HG02938 (cell line): ENCODE results near the gene LGI1.
"Not testable (repeated sequence)": the region's sequence is repeated elsewhere in the genome, so short reads cannot be mapped to it uniquely, and the experiment has no call there.

ENCODE experiments used
- ATAC-seq: cut with Tn5 transposase; IDR thresholded peaks from one replicate; pipeline ENCODE4 v1.9.1; 2021; ENCODE audit warnings: mild to moderate bottlenecking, moderate library complexity; ENCODE audit not compliant: unreplicated experiment

Gene LGI1

DNA sequence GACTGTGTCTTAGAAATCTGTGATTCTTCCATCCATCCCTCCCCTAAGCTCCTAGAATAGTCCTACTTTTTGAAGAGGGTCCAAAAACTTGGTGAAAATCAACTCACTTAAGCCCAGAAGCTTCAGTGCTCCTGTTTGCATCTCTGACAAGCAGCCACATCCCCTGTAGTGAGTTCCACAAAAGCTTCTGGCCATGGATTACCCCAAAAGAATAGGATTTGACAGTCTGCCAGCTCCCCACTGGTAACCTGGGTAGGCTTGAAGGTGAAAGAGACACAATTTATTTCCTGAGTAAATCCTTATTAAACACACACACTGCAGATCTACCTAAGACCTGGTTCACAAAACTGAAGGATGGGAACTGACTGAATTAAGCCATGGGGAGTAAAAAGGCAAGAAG is 46.5 kb downstream of the LGI1 start:
- no peak for ATAC-seq

DNA sequence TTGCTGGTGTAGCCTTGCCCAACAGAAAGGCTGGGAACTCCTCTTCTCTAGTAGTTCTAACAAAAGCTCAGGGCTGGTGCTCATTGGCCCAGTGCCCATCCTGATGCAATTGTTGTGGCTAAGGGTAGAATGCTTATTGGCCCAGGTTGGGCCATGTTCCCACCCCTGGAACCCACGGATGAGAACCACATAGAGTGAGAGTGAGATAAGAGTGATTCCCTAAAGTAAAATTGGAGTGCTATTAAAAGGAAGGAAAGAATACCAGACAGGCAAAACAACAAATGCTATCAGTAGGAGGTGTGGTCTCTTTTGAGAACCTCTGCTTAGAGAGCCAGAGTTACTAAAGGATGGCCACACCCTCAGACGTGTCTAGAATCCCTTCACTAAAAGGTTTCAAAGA is 49.2 kb downstream of the LGI1 start:
- ATAC-seq = no peak

DNA sequence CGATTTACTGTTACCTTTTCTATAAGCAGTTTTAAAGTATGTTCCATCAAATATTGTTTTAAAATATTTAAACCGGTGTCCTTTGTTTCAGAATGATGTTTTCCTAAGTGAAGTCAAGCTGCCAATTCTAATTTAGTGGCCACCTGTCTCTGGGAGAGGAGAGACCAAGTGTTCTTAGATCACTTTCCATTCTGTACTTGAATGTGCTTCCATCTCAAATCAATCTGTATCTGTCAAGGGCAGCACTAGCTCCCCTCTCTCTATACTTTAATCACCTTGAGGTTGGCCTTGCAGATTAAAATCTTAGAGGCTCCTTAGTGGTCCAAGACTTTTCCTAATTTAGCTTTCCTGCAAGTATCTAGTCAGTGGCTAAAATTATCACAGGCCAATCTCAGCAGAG is 49.6 kb downstream of the LGI1 start:
- no peak for ATAC-seq

DNA sequence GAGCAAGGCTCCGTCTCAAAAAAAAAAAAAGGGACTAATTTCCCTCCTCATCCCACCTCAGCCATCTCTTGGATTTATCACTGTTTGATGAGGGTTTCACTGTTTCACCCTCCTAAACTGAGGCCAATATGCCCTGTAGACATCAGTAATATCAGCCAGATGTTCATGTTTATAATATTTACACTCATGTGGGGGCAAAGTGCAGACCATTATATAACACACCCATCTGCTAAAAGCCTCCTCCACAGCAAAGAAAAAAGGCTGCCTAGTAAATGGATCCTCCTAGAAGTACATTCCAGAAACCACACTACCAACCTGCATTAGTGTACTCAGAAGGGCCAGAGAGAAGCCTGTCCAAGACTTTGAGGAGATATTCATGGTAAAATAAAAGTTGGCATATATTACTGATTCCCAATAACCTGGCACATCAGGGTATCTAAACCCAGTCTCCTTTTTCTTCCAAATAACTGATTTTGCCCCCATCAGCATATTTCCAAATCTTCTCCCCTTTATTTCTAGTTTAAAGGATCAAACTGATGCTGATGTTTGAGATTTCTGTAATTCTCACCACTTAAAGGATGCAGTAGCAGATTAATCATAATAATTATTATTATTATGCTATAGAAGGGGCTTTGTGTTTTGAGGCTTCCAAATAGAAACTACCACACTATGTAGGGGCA is 55.1 kb downstream of the LGI1 start:
- no peak for ATAC-seq

DNA sequence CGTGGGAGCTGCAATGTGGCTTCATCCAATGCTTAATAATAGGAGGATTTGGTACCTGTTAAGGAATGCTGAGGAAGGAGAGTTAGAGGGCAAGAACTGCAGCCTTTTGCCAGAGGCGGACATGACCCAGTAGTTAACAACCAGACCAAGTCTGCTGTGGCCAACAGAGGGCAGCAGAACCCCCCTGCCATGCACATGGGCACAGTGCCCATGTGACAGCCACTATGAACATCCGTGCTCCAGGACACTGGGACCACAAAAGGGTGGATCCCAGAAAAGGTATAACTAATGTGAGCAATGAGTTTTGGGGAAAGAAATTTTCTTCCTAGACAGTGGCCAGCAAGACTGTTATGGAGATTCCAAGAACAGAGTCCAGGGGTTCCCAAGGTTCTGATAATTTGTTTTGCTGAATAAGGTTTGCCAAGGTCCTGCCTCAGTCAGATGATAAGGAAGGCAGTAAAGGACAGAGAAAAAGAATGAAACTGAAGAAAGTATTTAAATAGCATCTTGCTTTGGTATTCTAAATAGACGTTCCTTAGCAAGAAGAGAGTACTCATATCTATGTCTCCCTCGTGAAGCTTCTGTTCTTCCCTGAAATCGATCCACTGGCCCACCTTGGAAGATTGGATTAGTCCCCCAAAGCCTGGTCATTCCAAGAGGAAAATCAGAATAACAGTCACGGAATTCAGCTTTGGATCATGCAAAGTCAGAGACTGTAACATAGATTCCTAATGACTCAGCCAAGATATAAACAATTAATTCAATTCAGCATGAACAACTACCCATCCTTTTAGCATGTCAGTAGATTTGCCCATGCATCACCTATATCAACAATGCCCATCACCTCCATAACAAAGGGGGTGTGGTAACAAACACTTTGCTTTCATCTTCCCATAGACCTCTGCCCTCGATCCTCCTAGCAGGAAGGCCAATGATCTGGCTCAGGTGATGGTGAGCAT is 56.0 kb downstream of the LGI1 start:
- no peak for ATAC-seq

DNA sequence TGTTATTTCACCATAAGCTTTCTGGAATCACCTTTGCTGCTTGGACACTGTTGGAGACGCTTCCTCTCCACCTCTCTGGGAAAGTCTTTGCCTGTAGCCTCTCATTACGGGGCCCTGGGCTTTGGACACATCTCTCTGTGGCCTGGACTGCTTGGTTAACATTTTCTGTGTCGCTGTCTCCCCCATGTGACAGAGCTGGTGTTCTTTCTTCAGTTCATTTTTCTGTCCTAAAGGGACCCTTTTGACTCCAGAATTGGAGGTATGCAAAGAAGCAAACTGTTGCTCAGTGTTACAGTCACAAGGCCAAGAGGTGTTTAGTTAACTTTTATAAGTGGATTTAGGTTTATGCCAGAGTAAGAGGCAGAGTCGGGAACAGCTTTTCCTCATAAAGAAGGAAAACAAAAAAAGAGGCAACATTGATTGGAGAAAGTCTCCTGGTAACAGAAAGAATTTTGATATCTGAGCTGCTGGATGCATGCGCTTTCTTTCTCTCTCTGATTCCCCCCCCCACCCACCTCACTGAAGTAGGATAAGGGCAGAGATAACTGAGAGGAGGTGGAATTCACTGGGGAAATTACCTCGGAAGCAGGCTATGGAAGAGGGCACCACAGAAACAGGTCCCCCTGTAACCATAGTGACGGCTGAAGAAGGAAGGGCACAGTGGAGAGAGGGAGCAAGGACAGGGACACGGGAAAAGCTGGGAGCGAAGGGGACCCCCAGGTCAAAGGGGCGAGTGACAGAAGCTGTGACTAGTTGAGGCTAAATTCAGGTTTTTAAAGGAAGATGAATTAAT is 57.8 kb downstream of the LGI1 start:
- ATAC-seq = no peak

DNA sequence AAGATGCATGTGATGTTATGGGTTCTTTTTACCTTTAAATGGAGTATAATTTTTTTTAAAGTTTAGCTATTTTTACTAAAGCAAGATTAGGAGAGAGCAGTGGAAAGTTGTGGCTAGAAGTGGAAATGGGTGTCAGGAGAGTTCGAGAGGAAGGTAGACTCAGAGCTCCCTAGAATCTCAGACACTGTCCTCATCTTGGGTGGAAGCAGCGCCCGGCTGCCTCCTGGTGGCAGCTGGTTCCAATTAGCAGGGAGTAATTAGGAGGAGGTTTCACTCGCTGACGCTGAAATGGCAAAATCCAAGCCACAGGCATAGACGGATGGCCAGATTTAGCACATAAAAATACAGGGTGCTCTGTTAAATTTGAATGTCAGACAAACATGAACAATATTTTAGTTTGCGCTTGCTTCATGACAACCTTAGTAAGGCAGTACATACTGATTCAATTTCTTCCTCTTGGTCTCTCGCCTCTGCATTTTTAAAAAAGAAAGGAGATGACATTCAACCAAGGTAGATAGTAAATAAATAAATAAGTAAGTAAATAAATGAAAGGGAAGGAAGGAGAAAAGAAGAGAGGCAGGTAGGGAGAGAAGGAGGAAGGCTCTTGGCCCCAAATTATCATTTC is 58.5 kb downstream of the LGI1 start:
- ATAC-seq = no peak

DNA sequence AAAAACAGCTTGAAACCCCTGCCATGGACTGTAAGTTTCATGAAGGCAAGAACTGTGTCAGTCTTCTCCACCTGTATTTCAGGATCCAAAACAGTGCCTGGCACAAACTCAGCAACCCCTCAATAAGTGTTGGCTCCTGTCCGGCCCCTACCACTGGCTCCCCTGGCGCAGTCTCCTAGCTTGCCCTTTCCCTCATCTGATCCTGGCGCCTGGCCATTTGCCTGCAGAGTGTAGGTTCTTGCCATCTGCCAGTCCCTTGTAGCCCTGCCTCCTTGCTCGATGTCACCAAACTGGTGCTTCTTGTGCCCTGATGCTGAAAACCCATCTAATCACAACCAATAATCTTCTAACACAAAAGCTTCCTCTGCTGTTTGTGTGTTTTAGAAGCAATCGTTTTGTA is 60.4 kb downstream of the LGI1 start:
- ATAC-seq = no peak

DNA sequence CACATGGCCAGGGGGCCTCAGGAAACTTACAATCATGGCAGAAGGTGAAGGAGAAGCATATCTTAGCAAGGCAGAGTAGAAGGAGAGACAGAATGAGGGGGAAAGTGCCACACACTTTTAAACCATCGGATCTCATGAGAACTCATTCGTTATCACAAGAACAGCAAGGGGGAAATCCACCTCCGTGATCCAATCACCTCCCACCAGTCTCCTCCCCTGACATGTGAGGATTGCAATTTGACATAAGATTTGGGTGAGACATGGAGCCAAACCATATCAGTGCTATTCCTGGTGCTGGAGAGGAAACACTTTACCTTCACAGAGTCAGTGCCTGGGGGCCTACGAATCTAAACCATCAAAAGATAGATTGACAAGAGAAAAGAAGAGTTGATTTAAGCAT is 61.8 kb downstream of the LGI1 start:
- ATAC-seq = no peak

DNA sequence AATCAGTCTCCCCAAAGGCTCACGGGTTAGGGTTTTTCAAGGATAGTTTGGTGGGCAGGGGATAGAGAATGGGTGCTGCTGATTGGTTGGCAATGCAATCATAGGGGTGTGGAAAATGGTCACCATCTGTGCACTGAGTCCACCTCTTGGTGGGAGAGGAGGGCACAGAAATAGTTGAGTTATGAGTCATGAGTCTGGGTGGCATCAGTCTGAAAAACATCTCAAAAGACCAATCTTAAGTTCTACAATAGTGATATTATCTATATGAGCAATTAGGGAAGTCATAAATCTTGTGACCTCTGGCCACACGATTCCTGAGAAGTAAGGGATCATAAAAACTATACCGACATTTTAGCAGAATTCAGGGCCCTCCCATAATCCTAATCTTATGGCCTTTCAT is 62.7 kb downstream of the LGI1 start:
- no peak for ATAC-seq

DNA sequence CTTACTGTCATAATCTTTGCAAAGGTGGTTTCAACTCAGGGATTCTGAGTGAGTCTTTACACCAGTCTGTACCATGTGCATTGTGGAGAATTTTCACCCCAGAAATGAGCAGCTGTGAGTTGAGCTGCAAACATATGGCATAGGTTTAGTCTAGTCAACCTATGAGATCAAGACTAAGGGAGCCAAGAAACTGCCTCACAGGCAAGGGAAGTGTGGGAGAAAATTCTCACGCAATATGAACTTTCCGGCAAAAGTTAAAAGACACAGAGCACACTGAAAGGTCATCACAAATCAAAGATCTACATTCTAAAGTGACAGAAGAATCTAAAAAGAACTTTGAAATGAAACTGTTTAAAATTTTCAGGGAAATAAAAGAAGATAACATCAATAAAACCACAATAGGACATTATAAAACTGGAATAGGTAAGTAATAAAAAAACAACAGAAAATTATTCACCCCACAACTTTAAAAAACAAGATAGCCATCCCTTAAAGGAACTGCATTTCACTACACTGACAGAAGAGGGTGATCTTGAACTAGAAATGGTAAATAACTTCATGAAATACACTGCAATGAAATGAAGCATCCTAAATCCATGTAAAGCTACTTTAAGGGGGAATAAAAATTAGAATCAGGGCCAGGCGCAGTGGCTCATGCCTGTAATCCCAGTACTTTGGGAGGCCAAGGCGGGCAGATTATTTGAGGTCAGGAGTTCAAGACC is 63.5 kb downstream of the LGI1 start:
- no peak for ATAC-seq

DNA sequence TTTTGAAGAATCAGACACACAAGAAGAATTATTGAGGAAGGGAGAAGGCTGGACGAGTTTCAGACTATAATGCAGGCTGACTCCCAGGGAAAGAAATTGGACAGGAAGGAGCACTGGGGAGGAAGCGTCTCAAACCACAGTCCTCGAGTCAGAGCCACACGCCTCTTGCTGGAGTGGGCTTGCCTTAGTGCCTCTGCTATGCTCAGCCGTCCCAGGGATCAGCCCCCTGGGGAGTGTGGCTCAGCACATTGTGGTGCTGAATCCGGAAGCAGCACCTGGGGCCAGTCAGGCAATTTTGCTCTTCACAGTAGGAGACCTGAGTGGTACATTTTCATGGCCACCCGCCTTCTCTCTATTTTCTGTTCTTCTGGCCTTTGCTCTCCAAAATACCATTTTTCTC is 68.6 kb downstream of the LGI1 start:
- no peak for ATAC-seq

DNA sequence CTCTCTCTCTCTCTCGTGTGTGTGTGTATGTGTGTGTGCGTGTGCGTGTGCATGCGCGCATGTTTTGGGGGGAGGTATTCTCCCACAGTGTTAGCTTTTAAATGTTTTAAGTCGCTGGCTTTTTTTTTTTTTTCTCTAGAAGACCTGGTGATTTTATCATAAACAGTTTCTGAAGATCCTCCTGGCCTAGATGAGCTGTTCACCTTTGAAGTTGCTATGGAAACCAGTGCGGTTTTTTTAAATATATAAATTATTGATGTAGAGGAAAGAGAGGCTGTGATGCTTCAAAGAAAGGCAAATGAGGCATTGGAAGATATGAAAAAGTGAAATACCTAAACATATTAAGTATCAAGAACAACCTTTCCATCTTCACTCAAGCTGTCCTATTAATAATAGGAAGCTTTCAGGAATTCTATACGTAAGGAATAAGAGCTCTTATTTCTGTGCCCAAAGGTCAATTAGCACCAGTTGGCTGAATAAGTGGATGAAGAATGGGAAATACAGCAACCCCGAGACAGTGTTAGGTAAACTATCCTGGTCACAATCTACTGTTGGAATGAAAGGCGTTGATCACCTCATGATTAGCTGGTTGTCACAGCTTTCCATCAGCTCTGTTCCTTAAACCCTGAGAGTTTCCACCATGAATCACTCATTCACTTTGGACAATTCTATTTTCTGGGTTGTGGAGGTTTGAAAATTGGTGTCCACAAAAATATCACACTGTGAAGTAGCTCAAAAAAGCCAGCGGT is 69.5 kb downstream of the LGI1 start:
- no peak for ATAC-seq

DNA sequence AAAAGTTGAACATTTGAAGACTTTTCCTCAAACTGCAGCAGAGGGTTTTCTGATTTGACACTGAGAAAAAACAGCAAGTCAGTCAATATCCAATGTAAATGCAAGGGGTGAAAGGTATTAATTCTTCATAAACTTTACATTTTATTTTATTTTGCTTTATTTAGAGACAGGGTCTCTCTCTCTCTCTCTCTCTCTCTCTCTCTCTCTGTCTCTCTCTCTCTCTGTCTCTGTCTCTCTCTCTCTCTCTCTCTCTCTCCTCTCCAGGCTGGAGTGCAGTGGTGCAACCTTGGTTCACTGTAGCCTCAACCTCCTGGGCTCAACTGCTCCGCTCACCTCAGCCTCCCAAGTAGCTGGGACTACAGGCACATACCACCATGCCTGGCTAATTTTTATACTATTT is 73.3 kb downstream of the LGI1 start:
- not testable (repeated sequence) for ATAC-seq

DNA sequence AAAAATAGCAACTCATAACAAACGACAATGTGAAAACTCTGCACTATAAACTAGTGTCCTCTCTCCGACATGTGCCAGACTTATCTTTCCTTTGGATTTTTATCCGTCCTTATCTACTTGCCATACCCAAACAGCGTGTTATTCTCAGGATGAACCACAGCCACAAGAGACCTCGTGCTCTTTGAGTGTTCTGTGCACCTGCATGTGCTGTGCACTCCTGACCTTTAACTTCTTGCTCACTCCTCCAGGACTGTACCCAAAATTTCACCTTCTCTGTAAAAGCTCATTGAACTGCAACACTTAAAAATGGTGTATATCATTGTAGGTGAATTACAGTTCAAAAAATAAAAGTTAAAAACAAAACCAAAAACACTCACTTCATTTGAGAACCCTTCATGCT is 78.0 kb downstream of the LGI1 start:
- no peak for ATAC-seq

DNA sequence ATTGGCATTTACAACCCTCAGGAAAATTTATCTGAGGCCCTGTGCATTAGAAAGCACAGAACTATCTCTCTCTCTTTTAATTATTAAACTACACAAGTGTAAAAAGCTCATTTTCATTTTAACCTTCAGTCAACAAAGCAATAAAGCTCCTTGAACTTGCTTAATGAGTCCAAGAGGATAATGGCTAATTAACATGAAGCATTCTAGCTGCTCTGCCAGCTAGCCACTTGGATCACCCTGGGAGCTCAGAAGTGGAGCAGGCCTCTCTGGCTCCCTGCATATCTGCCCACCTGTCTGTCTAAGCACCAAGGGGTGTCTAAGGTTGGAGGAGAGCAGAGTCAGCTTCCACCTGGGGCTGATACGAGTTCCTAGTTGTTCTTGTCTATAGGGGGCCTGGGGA is 80.1 kb downstream of the LGI1 start:
- ATAC-seq = no peak

DNA sequence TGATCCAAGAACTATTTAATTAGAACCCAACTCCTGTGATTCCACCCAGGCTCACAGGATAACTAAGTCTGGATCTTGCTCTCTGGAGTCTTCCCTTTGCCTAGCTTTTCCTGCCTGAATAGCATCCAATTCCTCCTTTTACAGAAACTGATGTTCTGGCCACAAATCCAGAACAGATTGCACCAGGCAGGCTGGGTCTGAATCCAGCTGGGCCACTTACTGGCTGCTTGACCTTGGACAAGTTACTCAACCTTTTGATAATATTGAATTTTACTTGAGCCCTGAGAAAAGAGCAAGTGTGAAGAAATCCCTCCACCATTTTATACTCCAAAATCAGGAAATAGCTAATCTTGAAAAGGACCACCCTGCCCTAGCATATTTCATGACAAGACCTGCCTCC is 80.5 kb downstream of the LGI1 start:
- no peak for ATAC-seq

DNA sequence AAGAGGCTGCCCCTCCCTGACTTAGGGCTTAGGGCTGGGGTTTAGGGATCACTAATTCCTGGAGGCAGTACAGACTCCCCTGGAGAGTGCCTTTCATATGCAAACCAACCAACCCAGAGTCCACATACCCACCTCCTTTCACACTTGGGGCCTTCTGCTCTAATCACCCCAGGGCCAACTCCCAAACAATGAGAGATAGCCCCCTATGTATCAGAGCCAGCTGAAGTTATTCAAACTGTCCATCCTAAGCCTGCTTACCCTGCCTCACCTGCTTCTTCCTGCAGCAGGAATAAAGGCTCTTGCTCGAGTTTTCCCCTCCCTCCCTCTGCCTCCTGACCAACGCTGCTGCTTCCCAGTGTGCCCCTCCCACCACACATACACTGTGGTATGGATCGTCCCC is 84.2 kb downstream of the LGI1 start:
- ATAC-seq = no peak

DNA sequence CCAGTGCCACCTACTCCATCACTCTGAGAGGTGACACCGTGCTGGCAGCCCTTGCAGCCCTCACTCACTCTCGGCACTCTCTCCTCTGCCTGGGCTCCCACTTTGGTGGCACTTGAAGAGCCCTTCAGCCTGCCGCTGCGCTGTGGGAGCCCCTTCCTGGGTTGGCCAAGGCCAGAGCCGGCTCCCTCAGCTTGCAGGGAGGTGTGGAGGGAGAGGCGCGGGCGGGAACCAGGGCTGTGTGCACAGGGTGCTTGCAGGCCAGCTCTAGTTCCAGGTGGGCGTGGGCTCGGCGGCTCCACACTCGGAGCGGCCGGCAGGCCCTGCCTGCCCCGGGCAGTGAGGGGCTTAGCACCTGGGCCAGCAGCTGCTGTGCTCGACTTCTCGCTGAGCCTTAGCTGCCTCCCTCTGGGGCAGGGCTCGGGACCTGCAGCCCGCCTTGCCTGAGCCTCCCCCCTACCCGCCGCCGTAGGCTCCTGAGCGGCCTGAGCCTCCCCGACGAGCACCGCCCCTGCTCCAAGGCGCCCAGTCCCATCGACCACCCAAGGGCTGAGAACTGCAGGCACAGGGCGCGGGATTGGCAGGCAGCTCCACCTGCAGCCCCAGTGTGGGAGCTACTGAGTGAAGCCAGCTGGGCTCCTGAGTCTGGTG is 87.4 kb downstream of the LGI1 start:
- no peak for ATAC-seq
